Measurements from ENCODE around the gene ISX.

GRCh38 chr22:35109616-35110015 lies 43.7 kb downstream of the ISX start:
- no peak for TF ChIP-seq CREM (CRISPR knock-in tag; IDR thresholded peaks at IDR 0.05)
- no peak for TF ChIP-seq CTCF (IDR thresholded peaks at IDR 0.05)
- TF ChIP-seq ZBTB21 (CRISPR knock-in tag; IDR thresholded peaks at IDR 0.05; ENCODE audit: borderline replicate concordance): no peak
- TF ChIP-seq ZNF138 (CRISPR knock-in tag; conservative IDR thresholded peaks at IDR 0.05): no peak
- no peak for TF ChIP-seq NR2C2 (CRISPR knock-in tag; IDR thresholded peaks at IDR 0.05)
- TF ChIP-seq FOXK1 (CRISPR knock-in tag; IDR thresholded peaks at IDR 0.05): no peak
- TF ChIP-seq ATF3 (CRISPR knock-in tag; conservative IDR thresholded peaks at IDR 0.05): no peak

Measured in WTC11 (cell line).